Measurements from ENCODE around the gene ATP13A1.

Gene ATP13A1

DNA sequence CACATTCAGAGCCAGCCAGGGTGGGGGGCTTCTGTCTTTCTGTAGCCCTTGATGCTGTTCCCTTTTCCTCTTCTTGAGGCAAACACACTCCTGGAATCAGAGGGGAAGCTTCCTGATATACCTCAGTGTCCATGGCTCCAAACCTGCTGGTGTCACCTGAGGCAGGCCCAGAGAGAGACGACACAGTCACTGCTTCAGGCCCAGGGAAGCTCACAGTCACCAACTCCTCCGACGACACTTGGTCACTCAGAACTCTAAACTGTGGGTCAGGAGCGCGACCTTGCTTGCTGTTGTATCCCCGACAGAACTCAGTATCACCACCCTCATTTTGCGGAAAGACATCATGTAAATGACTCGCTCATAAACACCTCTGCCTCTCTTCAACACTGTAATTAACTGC, 1.1 kb downstream of the ATP13A1 start:
- DNase-seq, result no peak

DNA sequence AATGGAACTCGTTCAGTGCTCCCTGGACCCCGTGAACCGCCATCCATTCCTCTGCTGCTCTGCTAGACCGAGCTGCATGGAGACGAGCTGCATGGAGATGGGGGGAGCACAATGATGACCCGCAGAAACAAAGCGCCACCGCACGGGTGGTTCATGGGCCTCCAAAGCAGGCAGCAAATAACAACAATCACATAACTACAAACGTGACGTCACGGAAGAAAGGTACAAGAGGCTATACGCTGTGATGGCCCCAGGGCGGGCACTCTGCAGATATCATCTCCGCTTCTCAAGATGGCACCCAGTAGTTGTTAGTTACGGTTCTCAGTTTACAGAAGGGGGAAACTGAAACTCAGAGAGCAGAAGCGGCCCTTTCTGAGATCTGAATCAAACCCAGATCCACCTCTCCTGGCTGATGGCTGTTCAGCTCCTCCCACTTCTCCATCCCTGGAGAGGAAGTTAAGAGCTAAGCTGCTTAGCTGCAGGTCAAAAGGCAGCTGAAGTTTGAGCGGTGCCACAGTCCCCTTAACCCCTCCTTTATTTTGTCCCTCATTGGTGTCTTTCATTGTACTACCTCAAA, 1.7 kb downstream of the ATP13A1 start:
- no peak for DNase-seq

DNA sequence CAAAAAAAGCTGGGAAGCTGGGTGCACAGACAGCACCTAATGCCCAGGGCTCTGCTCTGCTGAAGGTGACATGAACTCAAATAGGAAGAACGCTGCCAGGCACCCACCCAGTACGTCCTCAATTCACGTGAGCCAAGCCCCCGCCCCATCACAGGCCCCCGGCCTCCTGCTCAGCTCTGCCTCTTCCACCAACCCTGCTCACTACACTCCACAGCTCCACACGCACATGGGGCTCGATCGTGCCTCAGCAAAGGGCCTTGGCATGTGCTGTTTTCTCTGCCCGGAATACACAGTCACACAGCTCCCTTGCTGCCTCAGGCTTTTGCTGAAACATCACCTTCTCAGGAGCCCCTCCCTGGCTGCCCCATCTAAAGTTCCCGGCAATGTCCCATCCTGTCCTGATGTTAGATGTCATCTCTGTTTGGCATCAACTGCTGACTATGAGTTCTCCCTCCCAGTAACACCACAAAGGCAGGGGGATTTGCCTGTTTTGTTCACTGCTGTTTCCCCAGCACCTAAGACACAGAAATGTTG, 2.3 kb downstream of the ATP13A1 start:
- DNase-seq, result no peak

DNA sequence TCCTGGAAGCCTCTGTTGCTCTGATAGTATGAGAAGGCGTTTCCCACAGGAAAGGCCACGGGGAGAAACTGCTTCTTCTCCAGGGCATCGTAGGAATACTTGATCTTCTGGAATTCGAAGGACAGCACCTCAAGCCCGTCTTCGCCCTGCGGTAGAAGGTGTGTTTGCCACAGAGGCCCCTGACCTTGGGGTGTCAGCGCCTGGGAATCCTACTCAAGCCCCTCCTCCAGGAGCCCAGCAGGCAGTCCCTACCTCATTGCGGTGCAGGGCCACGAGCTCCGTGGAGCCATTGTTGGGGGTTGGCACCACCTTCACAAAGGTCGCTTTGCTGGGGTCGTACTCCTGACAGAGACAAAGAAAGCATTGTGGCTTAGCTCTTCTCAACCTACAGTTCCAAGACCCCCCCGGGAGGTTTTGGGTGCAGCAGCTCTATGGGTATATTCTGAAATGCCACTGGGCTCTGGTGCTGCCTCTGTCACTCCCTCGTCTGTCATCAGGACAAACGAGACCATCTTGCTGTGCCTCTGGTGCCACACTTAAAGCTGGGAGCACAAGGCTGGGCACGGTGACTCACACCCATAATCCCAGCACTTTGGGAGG, 3.7 kb downstream of the ATP13A1 start:
- DNase-seq, result no peak

DNA sequence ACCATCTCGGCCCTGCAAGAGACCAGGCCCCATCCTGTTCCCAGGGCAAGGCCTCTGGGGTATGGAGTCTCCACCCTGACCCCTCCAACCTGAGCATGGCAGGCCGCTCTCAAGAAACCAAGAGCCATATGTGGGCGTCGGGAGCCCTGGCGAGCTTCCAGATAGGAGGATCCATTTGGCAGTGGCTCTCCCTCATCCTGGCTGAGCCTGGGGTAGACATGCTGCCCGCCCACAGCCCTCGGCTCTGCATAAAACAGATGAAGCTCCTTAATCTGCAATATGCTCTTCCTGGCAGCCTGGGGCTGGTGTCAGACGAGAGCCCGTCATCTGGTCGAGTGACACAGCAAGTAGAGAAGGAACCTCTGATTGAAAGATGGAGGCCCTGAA, 6.1 kb downstream of the ATP13A1 start:
- DNase-seq, result no peak

DNA sequence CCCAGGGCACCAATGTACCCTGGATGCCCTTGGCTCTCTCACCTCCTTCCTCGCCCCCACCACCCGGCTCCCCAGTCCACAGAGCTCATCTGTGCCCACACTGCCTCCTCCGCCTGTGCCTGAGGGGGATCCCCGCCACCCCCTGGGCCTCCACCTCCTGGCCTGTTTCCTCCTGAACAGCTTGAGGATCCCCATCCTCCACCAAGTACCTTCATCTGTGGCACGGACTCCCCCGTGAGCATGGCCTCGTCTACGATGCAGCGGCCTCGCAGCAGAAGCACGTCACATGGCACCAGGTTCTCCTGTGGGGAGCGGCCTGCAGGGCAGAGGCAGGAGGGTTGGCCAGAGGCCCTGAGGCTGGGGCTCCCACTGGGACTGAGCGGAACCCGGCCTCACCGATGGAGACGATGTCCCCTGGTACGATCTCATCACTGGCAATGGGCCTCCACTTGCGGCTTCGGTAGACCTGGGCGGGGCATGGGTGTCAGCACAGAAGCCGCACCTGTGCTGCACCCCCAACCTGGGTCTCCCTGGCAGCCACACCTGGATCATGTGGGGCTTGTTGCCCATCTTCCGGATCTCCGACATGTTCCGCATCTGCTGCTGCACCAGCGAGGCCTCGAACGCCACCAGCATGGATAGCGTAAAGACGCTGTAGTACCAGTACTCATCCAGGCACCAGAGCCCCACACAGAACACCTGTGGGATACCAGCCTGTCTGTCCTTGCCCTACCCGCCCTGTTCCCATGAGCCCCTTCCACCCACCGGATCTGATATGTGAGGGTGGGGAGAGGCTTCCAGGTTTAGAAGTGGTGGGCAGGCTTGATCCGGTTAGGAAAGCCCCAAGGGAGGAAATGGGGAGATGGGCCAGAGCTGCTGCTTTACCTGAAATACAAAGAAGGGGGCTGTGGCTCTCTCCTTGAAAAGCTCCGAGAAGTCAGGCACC, 6.8 kb downstream of the ATP13A1 start:
- no peak for DNase-seq

DNA sequence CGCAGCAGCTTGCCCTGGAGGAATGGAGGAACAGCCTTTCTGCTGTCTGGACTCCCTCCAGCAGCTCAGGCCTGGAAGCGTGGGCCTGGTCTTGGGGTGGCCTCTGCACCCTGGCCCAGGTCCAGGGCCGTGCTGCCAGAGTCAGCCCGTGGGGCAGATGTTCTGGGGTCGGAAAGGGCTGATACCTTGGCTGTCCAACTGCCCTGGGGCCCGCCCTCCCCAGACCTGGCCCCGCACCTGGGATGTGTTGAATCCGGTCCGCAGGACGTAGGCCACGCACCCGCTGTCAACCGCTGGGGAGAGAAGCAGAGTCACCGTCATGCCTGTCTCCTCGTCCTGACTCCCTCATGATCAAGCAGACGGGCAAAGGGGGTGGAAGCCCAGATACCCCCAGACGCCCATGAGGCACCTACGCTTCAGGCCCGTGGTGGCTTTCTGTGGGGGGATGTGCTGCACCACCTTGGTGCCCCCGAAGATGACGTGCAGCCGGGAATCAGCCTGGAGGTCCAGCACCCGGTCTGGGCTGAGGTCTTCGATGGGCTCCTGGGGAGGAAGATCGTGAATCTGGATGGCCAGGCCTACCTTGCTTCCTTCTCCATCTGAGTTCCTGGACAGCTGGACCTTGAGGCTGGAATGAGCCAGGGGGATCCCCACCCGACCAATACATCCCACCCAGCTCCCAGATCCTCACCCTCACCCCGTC, 7.7 kb downstream of the ATP13A1 start:
- no peak for DNase-seq

DNA sequence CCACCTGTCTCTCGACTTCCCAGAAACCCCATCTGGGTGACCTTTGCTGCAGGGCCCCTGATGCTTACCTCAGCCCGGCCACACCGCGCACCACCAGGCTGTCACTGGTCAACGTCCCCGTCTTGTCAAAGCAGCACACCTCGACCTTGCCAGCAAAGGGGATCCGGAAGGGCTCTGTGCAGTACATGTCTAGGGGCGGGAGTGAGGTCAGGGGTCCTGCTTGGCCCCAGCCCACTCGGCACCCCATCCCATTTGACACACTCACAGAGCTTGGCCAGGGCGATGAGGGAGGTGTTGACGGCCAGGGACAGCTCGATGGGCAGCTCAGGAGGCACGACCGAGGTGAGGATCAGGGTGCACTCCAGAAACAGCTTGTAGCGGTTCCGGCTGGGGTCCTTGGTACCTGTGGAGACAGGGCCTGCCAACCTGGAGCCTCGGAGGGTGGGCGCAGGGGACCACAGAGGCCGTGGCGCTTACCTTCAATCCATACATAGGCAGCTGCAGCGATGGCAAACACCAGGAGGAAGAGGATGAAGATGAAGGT, 8.4 kb downstream of the ATP13A1 start:
- no peak for DNase-seq

DNA sequence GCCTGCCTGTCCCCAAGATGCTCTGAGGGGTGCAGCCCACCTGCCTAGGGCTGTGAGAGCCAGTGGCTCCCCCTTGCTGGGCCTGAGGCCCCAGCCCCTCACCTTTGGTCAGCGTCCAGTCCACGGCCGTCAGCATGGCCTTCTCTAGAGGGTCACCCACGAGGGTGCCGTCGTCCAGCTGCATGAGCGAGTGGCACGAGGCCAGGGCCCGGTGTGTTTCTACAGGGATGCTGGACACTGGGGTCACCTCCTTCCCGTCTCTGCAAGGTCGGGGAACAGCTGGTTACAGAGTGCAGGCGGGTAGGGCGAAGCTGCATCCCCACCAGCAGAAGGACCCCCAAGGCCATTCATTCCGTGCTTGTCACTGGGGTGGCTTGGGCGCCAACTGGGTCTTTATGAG, 9.0 kb downstream of the ATP13A1 start:
- no peak for DNase-seq

DNA sequence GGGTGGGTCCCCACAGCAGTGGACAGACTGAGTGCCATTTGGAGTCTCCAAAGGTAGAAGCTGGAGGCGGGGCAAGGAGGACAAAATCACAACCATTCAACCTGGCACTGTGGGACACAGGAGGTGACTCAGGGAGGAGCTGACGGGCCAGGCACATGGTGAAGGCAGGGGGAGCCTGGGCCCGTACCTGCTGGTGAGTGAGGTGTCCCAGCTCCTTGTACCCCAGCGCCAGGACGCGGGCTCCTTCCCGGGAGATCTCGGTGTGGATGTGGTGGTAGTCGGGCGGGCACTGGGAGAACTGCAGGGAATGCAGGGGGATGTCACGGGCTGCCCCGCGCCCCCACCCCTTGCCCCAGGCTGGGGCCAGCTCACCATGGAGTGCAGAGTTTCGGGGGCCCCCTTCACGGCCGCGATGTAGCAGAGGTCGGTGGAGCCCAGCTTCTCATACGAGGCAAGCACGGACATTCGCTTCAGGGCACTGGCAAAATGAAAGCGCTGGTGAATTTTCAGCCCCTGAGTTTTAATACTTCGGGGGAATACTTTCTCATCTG, 9.8 kb downstream of the ATP13A1 start:
- no peak for DNase-seq

DNA sequence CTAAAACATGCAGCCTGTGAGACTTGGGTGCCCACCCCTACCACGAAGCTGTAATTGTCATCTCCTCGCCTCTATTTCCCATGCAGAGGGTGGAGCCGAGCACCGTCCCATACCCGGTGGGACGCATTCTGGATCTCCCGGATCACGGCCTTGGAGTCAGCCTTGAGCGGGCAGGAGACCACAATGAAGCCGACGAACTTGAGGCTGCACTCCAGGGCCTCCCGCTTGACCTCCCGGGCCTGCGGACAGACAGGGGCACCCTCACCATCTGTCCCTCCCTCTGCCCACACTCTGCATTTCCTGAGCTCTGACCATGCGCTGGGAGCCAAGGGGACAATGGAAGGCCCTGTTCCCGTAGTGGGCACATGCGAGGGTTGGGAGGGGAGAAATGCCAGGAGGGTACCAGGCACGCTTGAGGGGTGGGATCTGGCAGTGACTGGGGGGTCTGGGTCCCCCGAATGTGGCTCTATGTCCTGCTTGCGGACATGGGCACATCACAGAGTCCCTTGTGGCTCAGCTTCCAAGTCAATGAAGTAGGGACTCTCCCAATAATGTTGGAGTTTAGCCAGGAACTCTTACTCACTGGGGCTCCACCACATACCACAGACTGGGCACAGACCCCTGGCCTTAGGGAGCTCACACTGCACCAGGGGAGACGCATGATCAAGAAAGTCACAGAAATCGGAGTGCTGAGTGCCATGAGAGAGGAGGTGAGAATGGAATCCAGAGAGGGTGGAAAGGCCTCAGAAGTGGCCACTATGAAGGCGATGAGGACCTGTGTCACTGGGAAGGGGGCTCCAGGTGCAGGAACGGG, 10.8 kb downstream of the ATP13A1 start:
- no peak for DNase-seq

DNA sequence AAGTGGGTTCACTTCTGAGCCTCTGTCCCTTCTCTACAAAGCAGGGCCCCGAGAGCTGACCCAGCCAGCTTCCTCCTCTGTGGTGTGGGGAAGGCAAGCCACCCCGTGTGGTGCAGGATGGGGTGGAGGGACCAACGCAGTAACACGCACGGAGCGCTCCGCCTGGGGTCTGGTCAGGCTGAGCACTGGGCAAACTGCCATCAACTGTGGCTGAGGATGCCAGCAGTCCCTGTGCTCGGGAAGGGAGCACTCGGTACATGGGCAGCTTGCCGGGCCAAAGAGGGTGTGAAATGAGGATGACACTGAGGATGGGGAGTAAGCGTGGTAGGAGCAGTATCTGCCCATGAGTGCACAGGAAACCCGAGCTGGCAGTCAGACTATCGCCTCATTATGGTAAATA, 12.4 kb downstream of the ATP13A1 start:
- no peak for DNase-seq

DNA sequence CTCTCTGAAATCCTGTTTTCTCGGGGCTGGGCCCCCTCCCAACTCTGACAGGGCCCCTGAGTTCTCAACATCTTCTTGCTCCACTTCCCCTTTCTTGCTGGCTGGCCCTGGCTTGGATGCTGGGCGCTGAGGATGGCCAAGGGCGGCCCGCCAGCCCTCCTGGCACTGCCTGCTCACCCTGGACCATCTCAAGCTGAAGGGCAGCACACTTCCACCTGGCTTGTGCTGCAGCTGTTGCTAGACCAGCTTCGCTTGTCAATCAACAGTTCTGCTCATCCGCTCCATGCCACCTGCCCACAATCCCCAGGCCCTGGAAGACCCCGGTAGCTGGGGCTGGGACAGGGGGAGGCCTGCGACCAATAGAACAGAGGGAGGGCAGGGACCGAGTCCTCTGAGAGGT, 13.1 kb downstream of the ATP13A1 start:
- no peak for DNase-seq

DNA sequence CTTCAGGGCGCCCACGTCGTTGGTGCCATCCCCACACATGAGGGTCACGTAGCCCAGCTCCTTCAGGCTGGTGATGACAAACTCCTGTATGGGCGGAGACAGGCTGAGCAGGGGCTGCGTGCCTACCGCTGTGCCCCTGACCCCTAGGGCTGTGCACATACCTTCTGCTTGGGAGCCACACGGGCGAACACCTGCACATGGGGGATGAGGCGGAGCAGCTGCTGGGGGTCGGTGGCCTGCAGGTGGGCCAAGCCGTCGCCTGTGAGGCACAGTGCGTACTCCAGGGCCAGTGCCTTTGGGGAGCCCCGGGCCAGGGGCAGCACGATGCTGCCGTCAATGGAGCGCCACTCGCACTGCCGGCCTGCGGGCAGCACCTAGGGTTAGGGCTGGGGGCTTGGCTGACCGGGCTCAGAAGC, 13.9 kb downstream of the ATP13A1 start:
- DNase-seq, result no peak

DNA sequence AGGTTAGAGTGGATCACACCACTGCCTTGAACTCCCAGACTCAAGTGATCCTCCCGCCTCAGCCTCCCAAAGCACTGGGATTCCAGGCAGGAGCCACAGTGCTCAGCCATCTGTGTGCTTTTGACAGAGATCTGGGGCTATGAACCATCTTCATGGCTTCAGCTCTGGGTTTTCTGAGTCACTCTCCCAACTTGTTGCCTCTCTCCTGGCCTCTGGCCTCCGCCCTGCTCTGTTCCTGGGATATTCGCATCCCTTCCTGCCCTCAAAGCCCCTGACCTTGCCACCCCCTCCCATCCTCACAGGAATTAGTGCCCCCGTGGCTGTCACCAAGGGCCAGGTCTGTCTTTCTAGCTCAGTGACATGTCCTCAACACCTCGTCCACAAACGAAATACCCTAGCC, 14.3 kb downstream of the ATP13A1 start:
- DNase-seq, result no peak

DNA sequence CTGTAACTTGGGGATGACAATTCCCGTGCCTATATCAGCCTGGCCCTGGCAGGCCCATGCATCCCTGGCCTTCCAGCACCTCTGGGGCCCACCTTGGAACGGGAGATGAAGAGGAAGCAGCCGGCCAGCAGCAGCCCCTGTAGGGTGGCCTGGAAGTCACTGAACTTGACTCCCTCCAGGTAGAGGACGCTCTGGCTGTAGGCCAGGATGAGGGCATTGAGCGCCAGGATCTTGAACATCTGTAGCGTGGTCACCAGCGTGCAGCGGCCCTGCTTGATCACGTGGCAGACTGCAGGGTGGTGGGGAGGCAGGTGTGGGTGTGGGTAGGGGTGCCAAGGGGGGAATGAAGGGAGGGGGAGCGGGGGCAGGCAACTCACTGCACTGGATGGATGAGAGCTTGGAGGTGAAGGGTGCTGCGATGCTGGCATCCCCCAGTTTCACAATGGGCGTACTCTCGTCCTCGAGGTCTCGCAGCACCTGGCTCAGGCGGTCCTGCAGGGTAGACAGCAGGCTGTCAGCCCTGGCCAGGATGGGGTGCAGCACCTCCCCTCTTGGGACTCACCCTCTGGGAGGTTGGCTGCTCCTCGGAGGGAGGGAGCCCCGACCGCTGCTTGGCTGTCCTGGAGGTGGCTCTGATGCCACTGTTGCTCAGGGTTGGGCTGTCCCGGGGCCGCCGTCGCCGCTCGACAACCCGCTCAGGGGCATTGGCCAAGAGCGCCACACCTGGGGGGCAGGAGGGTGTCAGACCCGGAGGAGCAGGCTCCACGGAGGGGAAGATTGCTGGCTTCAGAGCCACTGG, 16.2 kb downstream of the ATP13A1 start:
- no peak for DNase-seq

DNA sequence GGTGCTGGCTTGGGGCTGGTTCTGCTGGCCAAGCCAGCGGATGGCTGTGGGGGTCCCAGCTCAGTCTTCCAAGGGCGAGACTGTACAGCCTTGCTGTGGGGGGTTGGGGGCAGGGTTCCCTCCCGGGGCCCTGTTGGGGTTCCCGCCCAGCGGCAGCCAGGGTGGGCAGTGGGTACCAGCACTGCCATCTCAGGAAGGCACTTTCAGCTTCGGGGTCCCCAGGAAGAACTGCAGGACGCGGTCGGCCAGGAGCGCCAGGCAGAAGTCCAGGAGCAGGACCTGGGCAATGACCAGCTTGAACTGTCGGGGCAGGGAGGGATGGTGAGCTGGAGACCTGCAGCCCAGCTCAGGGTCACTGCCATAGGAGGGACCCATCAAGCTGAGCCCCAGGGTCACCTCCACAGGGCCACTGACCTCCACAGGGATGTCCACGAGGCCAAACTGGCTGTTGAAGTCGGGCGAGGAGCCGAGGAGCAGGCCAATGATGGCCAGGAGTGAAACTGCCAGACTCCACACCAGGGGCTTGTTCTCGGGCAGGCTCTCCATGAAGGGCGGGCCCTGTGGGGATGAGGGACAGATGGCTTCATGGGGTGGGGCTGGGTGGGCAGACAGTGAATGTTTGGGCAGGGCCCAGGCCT, 18.1 kb downstream of the ATP13A1 start:
- DNase-seq, result no peak

DNA sequence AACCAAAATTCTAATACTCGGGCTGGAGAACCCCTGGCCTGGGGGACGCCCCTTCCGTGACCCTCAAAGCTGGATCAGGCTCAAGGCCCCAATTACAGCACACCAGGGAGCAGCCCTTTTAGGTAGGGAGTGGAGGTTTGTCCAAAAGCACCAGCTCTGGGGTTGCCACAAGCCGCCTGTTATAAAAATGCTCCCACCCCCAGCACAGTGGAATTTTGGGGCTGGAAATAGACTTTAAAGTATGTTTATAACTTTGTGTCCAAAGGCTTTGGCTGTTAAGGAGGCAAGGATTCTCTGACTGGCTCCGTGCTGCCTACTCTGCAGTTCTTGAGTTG, 19.5 kb downstream of the ATP13A1 start:
- no peak for DNase-seq

DNA sequence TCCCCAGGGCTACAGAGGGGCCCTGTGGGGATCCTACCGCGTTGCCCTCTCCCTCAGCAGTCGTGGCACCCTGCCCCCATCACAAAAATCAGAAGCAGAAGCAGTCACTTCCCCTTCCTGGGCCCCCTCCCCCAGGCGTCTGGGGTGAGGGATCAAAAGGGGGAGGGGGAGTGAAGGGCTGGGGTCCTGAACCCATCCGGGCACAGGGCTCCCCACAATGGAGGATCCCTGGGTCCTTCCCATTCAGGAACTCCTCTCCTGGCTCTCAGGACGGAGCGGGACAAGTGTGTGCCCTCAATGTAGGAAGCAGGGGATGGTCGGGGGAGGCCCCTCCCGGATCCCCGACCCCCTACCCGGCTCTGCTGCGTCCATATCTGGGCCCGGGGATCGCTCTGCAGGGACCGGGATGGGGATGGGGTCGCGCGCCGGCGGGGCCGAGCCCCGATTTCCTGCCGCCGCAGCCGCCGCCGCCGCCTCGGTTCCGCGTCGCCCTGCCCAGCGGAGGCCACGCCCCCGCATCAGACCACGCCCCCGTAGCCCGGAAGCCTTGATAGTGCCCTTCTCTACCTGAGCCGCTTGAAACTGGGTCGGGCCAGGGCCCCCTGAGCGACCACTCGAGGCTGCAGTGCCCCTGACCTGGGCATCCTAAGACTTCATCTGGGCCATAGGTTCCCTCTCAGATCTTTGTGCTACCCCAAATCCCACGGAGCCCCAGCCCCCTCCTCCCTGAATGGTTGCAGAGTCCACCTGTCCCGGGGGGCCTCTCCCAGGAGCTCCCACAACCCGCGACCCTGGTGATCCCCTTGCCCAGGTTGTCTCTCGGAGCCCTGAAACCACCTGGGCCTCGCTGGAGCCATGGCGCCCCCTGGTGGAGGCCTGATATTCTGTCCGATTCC, 20.1 kb downstream of the ATP13A1 start, which contains the start of gene GMIP:
Gene GMIP, minus strand, starts transcription at position 500 of the 896 bp plus-strand sequence. Its CDS starts 128 bp downstream, at position 372.
- DNase-seq, result peak; percentile 19

Measured in GOT3 (cell line).